ENCODE measurements around the gene C12orf50. TPM values are rescaled to one million over a fixed set of nuclear protein-coding genes. Genes with fewer than 3 reads are reported as not detected.

C12orf50 gene
- total RNA-seq, 4 donors from 2014 or later = 0.11 to 0.40 TPM; not detected in 2

- Histone ChIP-seq H3K27me3 (no peaks in the 10 kb centered on the region), H3K27ac (no peak overlapping the region), H3K4me3 (replicated peaks in 1 of 3) (no peak overlapping the region), H3K36me3 (no peaks in the 10 kb centered on the region), H3K4me1 (no peaks in the 10 kb centered on the region), H3K9me3 (no peaks in the 10 kb centered on the region)
- no peak for DNase-seq
- intact Hi-C loops (cut with DNase I) = no loop called here
- TF ChIP-seq POLR2A (IDR thresholded peaks at IDR 0.05) = no peak
Observed at GRCh38 chr12:87939182-87939581, 90.0 kb downstream of the C12orf50 start.

GRCh38 chr12:87935216-87935615 lies 94.0 kb downstream of the C12orf50 start:
- H3K27me3 ChIP-seq = no peaks in the 10 kb centered on the region
- no peaks in the 10 kb centered on the region for H3K4me1 ChIP-seq
- no peaks in the 10 kb centered on the region for H3K9me3 ChIP-seq
- no peak overlapping the region for H3K27ac ChIP-seq
- intact Hi-C loops (cut with DNase I) = no loop called here
- no peaks in the 10 kb centered on the region for H3K36me3 ChIP-seq
- no peak for DNase-seq
- no peak for TF ChIP-seq POLR2A (IDR thresholded peaks at IDR 0.05)
- no peak for TF ChIP-seq CTCF (IDR thresholded peaks at IDR 0.05)
- H3K4me3 ChIP-seq (replicated peaks in 1 of 3) = no peak overlapping the region

GRCh38 chr12:87933991-87934390 lies 95.2 kb downstream of the C12orf50 start:
- Histone ChIP-seq H3K4me1 (no peaks in the 10 kb centered on the region), H3K4me3 (replicated peaks in 1 of 3) (no peak overlapping the region), H3K36me3 (no peaks in the 10 kb centered on the region), H3K27me3 (no peaks in the 10 kb centered on the region), H3K9me3 (no peaks in the 10 kb centered on the region), H3K27ac (no peak overlapping the region)
- TF ChIP-seq CTCF (IDR thresholded peaks at IDR 0.05) (no peak), POLR2A (IDR thresholded peaks at IDR 0.05) (no peak)
- no peak for DNase-seq
- intact Hi-C loops (cut with DNase I) = no loop called here

GRCh38 chr12:87931812-87932211 lies 97.4 kb downstream of the C12orf50 start:
- H3K9me3 ChIP-seq = no peaks in the 10 kb centered on the region
- intact Hi-C loops (cut with DNase I) = no loop called here
- 88 to 93% methylated on average over 3 of the region's 3 CpGs for WGBS, 2 donors
- H3K27me3 ChIP-seq = no peaks in the 10 kb centered on the region
- no peak for DNase-seq
- no peak for TF ChIP-seq POLR2A (IDR thresholded peaks at IDR 0.05)
- TF ChIP-seq CTCF (IDR thresholded peaks at IDR 0.05) = no peak
- H3K4me1 ChIP-seq = no peaks in the 10 kb centered on the region
- H3K27ac ChIP-seq = no peak overlapping the region
- H3K4me3 ChIP-seq (replicated peaks in 1 of 3) = no peak overlapping the region
- H3K36me3 ChIP-seq = no peaks in the 10 kb centered on the region

GRCh38 chr12:87930627-87931026 lies 98.6 kb downstream of the C12orf50 start:
- WGBS, 2 donors = 96% methylated on average over 1 of the region's 1 CpG
- Histone ChIP-seq H3K4me1 (no peaks in the 10 kb centered on the region), H3K27me3 (no peaks in the 10 kb centered on the region), H3K4me3 (replicated peaks in 1 of 3) (no peak overlapping the region), H3K36me3 (no peaks in the 10 kb centered on the region), H3K9me3 (no peaks in the 10 kb centered on the region), H3K27ac (no peak overlapping the region)
- intact Hi-C loops (cut with DNase I) = no loop called here
- TF ChIP-seq POLR2A (IDR thresholded peaks at IDR 0.05) = no peak
- no peak for DNase-seq

Small RNA genes within 50 kb of the gene (small RNA-seq; reads per million reads assigned to genes)
- gene RNA5SP364 = not detected

Other genes with a start within 250 kb of the C12orf50 start
- gene CEP290, start 112.7 kb upstream of the C12orf50 start, total RNA-seq = 10 to 100 TPM; 24.7 to 42.6 (median 36.6) TPM
- 10 to 100 TPM; 16.8 to 27.8 (median 21.1) TPM for gene TMTC3, start 112.9 kb upstream of the C12orf50 start, total RNA-seq

Measured in thyroid gland (tissue), 4 donors.